HG03045 (cell line): ENCODE measurements around the gene HPCAL1.

Experiments used
- ATAC-seq: cut with Tn5 transposase; IDR thresholded peaks from one replicate; pipeline ENCODE4 v1.9.1; 2021; ENCODE audit warnings: mild to moderate bottlenecking, moderate library complexity; ENCODE audit not compliant: unreplicated experiment

Gene HPCAL1

GRCh38 chr2:10352361-10352760 lies 49.7 kb downstream of the HPCAL1 start:
- ATAC-seq: no peak

DNA sequence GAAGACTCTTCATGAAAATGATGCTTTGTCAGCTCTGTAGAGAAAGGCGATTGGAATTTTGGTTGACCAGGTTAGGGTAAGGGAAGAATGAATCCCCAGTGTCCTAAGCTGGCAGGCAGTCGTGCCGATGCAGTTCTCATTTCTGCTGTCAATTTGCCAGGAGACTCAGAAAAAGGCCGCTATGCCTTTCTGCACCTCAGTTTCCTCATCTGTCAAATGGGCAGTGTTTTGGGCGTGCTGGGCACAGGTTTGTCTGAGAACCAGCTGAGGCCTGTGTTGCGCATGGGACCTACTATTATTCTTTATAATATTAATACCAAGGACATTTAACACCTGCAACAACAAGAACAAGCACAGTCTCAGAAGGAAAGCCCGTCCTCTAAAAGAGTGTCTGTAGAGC lies 50.3 kb downstream of the HPCAL1 start:
- ATAC-seq: no peak

- ATAC-seq: no peak
Measured at GRCh38 chr2:10353931-10354330, 51.2 kb downstream of the HPCAL1 start.

- ATAC-seq: no peak
Measured at GRCh38 chr2:10354399-10354798, 51.7 kb downstream of the HPCAL1 start.

DNA sequence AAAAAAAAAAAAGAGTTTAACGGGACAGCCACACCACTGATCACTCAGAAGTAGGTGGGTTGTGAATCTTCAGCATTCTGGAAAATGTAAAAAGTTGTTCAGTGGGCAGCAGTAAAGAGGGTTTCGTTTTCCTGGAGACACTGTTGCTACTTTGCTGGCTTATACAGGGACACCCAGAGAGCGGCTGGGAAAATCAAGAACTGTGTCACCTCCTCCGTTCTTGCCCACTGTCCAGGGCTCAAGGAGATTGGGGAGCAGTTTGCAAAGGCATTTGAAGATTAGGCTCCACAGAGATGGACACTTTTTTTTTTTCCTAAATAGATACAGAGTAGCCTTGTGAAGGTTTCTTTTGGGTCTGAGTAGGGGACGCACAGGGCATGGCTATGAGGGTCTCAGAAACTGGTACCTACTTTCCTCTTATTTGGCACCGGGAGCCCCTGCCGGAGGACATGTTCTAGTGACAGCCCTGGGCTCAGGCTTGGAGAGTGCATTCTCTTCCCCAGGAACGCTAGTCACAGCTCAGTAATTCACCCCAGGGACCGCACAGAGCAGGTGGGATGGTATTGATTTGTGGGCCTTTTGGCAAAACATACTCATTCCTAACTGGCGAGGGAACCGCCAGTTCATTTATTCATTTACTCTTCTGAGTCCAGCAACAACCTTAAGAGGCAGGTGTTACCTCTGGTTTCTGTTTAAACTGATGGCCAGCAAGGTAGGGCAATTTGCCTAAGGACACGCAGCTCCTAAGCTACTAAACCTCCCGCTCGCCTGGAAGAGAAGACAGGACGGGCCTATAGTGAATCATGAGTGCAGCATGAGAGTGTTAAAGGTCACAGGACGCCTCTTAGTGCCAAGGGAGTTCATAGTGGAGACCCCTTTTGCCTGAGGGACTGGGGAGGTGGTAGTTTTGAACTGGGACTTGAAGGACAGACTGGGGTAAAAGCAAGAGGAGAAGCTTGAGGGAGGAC lies 53.1 kb downstream of the HPCAL1 start:
- no peak for ATAC-seq

DNA sequence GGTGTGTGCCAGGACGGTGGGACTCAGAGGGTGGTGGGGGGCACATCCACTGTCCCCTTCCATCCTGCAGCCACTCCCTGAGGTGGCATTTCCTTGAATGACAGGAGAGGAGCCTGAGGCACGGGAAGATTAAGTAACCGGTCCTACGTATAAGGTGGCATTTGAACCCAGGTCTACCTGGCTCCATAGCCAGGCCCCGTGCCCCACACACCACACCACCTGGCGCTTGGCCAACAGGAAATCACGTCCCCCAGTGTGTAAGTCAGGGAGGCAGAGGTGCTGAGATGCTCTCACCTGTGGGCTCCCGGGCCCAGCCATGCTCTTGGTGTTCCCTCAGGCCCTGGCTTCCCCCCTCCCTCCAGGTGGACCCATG lies 53.7 kb downstream of the HPCAL1 start:
- no peak for ATAC-seq

DNA sequence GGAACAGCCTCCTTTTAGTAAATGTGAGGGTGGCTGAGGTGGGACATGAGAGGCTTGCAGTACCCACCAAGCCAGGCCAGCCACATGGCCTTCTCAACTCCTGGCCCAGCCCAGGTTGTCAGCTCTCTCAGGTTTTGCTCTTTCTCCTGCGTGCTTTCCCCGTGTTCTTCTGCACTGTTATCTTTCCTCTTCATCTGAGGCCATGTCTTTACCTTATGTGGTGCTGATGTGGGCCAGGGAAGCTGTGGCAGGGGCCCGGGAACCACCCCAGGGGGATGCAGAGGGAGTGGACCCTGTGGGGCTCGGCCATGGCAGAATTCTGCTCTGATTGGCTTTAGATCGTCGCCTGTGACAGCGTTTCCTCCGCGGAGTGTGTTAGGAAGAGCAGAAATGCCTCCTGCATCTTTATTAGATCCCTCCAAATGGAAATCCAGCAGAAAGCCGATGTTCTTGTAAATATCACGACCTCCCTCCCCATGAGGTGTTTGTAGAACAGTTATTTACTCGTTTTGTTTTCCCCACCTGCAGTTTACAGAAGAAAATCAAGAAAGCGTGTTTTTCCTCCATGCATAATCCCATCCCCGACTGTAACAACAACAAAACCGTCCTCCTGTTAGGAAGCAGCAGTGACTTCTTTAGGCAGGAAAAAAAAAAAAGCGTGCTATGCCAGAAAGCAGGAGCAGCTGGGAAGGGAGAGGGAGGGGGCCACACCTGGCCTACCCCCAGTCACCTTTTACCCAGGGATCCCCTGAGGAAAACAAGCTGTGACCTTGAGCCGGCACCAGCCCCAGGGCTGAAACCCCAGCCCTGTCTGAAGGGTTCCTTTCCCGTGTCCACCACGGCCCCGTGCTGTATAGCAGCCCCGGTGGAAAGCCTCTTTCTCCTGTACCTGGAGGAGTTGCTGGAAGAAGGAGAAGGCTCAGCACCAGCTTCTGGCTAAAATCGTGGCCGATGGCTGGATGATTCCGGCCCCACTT lies 54.8 kb downstream of the HPCAL1 start:
- ATAC-seq: no peak

DNA sequence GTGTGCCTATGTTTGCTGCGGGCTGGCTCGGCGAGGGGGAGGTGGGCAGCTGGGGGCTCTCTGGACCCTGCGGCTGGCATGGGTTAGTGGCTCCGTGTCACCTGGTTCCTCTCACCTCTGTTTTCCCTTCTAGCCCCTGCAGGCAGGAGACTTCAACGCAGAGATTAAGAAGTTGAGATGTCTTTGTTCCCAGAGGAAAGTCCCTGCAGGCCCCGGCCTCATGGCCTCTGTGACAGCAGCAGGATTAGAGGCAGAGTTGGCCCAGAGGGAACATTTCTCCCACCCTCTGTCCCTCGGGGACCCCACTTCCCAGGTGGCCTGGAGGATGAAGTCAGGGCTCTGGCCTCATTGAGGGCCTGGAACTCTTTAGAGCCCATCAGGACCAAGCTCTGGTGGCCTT lies 56.5 kb downstream of the HPCAL1 start:
- ATAC-seq: no peak

- no peak for ATAC-seq
Measured at GRCh38 chr2:10359731-10360329, 57.1 kb downstream of the HPCAL1 start.

- no peak for ATAC-seq
Measured at GRCh38 chr2:10360460-10360849, 57.8 kb downstream of the HPCAL1 start.

DNA sequence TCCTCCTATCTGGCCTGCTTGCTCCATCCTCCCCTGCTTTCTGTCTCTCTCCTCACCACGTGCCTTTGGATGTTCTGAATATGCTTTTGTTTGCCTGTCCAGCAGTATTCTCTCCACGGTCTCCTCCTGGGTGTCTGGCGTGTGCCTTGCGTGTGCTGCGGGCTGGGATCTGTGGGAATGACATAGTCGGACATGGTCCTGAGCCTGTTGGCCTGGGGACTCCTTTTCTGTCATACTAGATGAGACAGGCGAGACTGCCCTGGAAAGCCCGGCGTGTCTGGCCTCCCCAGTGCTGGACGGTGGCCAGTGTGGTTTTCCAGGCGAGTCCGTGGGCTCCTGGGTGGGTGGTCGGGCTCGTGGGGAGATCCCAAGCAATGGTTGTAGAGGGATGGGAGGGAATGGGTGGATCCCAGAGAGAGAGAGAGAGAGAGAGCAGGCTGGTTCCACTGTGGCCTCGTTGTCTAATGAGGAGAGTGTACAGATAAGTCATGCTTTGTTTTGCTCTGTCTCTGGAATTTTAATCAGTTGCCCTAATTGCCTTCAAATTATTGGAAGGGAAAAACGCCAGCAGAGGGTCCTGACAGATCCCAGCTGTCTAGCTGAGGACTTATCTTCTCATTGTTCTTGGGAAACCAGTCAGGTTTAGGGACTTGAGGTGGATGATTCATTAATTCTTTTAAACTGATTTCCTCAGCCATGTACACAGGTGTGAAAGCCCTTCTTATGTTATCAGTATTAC lies 58.3 kb downstream of the HPCAL1 start:
- ATAC-seq: no peak

DNA sequence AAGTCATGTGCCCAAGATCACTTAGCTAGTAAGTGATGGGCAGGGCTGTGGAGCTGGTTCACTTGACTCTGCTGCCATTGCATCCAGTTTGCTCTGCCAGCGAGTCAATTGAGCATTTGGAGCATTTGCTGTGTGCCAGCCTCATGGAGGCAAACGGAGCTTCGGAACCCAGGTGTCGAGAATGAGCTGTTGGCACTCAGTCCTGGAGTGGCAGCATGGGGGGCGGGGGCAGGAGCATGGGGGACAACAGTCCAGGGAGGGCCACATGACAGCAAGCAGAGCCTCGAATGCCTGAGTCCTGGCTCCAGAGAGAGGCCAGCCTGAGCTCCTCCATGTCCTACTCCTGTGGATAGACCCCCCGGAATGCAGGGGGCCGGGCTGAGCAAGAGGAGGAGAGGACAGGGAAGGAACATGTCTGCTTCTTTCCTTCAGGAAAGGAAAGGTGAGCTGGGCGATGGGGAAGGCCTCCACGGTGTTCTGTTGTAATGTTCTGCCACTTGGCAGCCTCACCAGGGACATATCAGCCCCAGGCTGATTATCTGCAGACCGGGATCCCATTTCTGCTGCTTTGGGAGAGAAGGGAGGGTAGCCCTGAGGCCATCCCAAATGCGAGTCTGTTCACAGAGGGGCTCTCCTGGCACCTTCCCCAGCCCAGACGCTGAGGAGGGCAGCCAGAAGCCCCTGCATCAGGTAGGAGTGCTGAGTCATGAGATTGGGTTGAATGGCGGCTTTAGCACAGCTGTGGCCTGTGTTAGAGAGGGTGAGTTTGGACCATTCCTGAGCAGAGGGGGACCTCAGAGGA lies 59.6 kb downstream of the HPCAL1 start:
- no peak for ATAC-seq

- ATAC-seq: no peak
Measured at GRCh38 chr2:10362898-10363454, 60.3 kb downstream of the HPCAL1 start.

GRCh38 chr2:10363861-10364610 lies 61.3 kb downstream of the HPCAL1 start:
- no peak for ATAC-seq

- ATAC-seq: no peak
Measured at GRCh38 chr2:10365412-10365811, 62.7 kb downstream of the HPCAL1 start.

DNA sequence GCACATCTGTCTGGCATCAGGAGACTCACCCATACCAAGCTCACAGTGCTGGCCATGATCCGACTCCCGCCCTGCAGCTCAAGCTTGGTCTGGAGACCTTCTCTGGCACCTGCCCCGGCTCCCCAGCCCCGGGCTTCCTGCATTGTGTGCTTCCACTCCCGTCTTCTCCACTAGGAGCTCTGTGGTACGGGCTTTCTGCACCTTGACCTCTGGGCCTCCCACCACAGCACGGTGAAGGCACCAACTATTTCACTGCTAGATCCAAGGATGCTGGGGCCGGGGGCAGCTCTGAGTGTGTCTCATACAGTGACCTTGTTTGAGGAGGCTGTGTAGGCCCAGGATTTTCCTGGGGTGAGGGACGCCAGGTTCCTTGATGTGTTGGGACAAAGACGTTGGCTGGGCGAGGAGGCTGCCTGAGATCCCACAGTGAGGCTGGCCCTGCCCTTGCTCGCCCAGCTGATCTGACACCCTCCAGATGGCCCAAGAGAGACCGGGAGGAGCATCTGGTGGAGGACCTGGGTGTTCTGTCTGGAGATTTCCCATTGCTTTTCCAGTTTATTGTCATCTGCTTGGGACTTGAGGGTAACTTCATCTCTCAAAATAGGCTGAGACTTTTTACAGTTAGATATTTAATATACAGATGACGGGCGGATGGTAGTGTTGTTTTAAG lies 64.0 kb downstream of the HPCAL1 start:
- ATAC-seq: no peak

DNA sequence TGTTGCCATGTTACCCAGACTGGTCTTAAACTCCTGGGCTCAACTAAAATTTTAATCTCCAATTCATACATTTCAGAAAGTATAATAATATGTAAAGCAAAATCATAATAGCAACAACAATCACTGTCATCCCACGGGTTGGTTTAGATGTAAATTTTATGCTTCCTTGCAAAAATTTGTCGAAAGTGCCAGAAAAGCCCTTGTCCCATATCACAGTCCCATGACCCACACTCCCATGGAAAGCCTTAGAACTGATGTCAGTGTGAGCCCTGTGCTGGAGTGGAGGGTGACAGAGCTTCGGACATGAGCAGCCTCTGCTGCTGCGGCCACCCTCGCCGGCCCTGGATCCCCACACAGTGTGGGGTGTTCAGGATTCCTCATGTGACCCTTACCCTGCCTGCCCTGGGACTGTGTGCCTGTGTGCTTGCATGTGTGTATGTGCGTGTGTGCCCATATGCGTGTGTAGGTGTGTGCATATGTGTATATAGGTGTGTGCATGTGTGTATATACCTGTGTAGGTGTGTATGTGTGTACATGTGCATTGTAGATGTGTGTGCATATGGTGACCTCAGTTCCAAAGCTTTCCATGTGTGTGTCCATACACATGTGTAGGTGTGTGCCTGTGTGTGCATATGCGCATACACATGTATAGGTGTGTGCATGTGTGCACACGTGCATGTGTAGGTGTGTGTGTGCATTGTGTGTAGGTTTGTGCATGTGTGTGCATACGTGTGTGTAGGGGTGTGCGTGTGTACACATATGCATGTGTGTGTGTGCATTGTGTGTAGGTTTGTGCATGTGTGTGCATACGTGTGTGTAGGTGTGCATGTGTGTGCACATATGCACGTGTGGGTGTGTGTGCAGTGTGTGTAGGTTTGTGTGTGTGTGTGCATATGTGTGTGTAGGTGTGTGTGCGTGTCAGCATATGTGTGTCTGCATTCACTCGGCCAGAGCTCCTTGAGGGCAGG lies 65.1 kb downstream of the HPCAL1 start:
- no peak for ATAC-seq
